NCI-H2081 (cell line): ENCODE measurements around the gene MORF4L2.

Source experiments
- DNase-seq, 2 experiments: peaks; one replicate each; lab custom pipeline; 2025; lab: John Stamatoyannopoulos, UW

The MORF4L2 gene, protein sequence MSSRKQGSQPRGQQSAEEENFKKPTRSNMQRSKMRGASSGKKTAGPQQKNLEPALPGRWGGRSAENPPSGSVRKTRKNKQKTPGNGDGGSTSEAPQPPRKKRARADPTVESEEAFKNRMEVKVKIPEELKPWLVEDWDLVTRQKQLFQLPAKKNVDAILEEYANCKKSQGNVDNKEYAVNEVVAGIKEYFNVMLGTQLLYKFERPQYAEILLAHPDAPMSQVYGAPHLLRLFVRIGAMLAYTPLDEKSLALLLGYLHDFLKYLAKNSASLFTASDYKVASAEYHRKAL

DNA sequence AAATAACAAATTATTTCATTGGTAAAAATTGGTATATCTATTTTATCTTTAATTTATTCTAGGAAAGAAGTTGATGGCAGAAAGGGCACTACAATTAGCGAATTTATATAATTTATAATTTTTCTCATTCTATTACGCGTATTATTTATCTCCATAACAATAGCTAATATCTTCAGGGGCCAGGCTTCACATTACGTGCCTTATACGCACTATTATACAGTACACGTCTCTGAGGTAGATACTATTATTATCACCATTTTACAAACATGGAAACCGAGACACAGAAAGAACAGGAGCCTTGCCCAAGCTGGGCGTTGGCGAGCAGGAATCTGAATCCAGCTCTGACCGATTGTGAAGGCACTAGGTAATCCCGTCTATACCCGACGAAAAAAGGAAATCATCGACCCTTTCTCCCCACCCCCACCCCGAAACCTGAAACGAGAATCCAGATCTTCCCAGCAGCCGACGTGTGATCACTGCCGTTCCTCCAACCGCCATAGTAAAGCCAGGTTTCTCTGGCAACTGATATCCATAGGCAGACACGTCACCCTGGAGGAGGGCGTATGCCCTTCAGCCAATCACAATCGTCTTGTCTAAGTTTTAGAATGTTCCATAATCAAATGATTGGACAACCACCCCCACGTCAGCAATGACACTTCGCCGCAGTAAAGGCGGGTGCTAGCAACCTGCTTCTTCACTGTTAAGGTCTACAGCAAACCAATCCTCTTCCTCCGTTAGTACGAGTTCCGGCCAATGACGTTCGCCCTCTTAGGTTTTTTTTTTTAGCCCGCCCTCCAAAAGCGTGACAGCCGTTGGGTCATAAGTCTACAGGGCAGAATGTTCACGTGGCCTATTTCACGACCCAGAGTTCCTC is at the start of gene MORF4L2:
TSS of gene MORF4L2 (minus strand) at position 501 of the 874 bp plus-strand sequence. CDS start 9,672 bp downstream, outside the sequence.
- peak; percentile 98 to 100 for DNase-seq

DNA sequence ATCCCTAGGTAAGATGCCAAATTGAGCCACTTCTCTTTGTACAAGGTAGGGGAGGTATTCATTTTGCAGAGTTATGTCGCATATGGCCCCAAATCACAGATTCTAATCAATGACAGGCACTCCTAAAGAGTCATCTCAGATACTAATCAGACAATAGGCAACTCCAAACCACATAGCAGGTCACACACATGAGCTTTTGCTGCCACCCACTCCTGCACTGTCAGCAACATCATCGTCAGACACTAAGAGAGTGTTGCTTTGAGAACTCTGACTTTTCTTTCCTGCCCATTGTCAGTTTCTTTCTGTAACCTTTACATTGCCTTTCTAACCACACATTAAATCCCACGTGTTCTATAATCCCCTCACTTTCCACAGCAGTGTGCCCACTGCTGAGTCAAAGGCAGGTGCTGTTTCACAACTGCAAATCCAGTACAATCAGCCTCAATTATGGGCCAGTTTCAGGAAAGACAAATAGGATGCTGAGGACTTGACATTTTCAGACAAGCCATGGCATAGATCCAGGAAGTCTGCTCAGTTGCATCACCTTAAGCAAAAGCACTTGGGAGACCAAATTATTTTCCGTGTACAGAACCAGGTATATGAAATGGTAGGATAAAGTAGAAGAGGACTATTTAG is 47.7 kb upstream of the MORF4L2 start:
- DNase-seq, result peak; percentile 64 to 91

DNA sequence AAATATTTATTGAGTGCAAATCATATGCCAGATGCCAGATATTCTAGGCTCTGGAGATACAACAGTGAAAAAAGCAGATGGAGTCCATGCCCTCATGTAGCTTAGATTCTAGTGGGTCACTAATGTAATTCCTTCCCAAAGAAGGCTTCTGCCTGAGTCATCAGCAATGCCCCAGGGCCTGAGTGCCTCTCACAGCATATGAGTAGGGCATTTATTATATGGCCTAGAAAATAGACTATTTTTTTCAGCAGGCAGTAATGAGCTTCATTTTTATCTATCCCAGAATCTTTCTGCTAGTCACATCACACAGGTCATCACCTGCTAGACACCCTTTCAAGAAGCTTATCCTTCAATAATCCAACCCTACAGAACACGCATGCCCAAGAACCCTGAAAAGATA is 46.5 kb upstream of the MORF4L2 start:
- DNase-seq, result no peak

DNA sequence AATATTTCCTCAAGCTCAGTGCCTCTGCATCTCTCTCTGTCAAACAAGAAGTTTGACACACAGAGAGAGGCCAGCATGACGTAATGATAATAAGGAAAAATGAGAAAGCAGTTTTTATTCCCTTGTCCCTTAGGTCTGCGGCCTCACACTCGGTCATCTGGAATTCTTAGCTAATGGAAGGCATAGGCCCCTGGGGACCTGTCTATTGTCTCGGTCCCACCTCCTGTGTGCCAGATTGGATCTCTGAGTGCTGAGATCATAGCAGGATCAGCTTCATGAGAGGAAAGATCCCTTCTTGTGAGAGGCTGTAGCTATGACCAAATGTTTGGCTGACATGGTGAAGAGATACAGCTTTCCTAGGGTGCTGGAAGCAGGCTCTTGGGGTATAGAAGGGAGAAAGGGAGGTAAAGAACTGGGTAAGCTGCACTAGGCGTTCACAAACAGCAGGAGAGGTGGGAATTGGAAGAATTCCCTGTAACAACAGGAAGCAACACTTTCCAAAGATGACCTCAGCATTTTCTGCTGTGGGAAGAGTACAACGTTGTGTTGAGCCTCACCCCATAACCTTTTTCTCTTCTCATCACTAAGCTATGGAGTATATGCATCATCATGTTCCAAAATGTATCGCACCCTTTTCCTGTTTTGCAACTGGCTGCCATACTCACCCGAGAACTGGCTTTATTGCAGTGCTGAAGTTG is 44.4 kb upstream of the MORF4L2 start:
- DNase-seq, result peak in 1 of 2 experiments; percentile 54

DNA sequence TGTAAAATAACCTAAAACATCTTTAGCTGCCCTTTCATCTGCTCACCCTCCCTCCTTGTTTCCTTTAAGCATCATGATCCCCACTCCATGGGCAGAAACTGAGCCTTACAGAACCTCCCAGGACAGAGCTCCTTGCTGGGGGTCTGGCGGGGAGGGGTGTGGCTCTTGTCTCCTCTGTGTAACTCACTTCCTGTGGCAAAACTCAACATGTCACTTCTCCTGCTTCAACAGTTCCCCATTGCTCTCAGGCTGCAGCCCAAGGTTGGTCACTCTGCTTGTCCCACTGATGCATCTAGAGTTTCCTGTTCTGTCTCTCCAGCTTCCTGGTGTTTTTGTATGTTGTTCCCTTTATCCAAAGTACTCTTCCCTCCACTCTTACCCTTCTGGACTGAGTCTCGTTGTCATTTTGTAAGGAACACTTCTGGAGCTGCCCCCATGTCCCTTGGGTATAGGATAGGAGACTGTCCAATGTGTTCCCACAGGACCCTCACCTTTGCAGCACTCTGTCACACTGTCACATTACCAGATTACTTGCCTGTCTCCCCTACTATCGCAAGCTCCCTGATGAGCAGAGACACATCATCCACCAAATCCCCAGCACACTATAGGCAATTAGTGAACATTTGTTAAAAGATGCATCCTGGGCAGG is 43.8 kb upstream of the MORF4L2 start:
- no peak for DNase-seq

DNA sequence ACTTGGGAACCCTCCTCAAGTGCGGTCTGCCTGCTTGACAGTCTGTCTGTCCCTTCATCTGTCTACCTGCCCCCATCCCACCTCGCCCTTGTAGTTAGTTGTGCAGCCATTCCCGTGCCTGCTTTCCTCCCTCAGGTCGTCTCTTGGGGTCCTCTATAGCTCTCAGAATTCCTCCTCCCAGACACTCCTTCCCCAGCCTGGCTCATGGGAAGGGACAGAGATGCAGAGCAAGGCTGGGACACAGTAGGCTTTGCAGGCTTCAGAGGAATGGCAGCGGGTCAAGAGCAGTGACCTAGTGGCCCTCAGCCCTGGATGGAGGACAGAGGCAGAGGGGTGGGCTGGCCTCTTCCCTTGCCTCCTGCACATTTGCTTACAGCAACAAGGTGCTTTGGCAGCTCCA is 42.5 kb upstream of the MORF4L2 start:
- DNase-seq, result no peak

DNA sequence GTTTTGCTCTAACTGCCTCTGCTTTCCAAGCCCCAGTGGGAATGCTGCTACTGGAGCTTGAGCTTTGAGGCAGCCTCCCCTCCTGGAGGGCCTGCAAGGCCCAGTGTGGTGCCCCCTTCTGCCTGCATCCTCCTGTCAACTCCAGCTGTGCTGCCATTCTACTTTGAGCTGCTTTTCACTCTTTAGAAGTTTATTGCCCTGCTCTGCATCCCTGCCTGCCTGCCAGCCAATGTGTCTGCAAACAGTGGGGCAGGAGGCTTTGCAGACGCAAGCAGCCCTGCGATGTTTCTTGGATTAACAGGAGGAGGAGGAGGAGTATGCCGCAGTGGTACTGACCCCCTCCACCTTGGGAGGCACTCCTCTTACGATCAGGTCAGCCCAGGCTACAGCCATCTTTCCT is 40.6 kb upstream of the MORF4L2 start:
- no peak for DNase-seq

DNA sequence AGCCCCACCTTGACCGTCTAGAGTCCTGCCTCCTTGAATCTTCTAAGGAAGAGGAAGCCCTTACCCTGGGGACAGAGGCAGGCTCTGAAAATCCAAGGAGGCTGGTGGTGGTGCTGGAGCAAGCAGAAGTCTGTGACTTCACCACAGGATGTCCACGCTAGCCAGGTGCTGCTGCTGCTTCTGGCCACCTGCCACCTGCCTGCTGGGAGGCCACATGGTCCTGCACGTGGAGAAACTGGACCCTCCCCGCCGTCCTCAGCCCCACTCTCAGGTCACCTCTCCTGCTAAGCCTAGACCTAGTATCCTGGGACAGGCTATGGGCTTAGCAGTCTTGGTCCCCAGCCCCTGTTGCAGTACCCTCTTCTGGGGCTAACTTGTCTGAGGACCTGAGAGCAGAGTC is 40.0 kb upstream of the MORF4L2 start:
- DNase-seq, result peak; percentile 51 to 73

DNA sequence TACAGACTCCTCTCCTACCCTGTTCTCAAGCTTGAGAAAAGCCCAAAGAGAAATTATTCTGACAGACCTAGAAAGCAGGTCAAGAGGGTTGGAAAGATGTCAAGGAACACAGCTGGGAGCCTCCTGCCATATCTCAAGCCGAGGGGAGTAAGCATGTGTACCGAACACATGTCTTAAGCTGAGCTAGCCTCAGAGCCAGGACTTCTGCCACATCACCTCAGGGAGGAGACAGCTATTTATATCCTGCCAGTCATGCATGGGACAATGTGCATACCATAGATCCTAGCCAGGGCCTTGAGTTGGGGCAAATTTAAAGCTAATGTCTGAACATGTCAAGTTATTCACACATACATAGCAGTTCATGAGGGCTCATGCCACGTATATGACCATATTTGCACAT is 36.0 kb upstream of the MORF4L2 start:
- no peak for DNase-seq

DNA sequence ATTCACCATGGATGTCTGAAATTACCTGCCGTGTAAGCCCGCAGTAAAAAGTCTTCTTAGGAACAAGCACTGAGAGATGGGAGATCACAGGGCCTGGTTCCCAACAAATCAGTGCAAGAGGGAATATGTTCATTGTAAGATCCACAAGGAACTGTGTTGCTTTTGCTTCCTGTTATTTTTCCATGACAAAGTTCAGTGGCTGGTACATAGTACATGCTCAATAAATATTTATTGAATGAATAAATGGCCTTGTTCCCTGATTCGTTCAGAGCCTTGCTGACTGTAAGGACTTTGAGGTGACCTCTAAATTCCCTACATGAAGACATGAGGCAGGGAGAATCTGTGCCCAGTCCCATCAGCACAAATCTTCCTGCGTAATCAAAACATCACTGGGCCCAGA is 31.6 kb upstream of the MORF4L2 start:
- DNase-seq, result no peak

DNA sequence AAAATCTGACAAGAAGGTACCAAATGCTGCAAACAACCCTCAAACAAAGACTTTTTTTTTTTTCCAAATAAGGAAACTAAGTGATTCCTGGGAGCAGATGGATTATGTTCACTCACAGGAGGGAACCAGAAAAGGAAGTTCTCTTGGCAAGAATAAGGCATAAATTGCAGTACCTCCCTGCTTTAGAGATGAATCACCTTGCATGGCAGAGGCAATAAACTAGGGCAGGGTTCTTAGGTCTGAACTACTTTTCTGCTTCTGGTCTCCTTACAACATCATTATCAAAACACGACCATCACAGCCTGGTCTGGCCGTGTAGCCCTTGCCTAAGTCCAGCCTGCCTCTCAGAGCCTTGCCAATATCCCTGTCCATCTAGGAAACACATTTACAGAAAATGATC is 30.5 kb upstream of the MORF4L2 start:
- peak in 1 of 2 experiments; percentile 77 for DNase-seq

DNA sequence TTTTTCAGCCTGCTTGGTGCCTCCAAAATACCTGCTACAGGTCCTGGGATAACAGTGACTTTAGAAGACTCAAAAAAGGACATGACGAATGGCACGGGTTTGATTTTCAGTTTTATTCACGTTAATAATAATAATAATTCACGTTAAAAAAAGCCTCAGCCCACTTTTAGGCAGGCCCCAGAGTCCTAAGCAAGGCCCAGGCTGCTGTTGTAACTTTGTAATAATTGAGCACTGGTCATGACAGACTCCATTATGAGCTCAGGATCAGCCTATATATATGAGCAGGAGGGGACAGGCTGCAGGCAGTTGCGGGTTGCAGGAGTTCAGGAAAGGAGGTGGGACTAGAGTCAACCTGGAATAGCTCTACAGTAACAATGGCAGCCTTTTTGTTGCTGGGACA is 24.1 kb upstream of the MORF4L2 start, which contains the start of gene TMEM31:
TSS of gene TMEM31 (plus strand) at position 301 of the 400 bp plus-strand sequence. CDS start 1,350 bp downstream, outside the sequence.
- DNase-seq, result no peak

DNA sequence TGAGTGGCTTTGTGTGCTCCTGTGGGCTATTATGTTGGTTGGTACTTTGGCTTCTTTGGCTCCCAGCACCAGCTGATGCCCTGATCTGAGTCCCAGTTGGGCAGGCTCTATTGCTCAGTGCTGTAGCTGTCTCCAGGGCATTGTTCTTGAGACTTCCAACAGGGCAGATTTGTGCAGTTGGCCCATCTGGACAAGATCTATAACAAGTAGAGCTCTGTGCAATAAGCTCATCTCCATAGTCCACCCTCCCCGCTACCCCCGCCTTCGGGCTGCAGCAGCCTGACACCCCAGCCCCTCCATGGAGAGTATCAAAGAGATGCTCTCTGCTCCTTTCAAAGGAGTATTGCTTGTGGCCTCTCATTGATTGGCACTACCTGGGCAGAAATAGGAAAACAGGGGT is 18.4 kb upstream of the MORF4L2 start:
- no peak for DNase-seq

DNA sequence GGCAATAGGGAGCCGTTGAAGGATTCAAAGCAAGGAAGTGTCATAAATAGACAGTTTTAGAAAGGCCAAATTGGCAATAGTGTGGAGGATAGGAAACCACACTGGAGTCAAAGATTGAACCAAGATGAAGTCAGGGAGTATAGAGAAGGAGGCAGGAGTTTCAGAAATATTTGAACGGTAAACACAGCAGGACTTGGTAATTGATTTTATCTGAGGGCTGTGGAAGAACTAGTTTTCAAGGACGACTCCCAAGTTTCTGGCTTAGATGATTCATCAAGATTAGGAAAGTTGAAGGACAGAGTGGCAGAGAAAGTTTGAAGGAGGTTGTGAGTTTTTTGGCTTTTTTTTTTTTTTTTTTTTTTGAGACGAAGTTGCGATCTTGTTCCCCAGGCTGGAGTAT is 12.7 kb upstream of the MORF4L2 start:
- no peak for DNase-seq

DNA sequence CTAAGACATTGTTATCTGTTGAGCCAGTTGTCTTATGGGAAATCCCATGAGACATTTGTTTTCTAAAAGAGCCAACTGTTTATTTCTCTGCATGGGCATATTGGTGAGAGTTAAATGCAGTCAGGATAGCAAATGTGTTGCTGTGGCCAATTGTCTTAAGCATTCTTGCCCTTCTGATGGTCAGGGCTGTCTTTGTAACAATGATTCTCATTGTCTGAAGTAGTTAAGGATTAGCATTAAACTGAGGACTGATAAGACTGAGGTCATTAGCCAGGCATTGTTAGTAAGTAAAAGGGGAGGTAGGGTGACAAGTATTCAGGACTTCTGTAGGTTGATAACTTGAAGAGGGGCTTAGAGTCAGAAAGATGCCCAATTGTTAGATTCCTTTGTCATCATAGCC is 11.2 kb upstream of the MORF4L2 start:
- DNase-seq, result no peak

DNA sequence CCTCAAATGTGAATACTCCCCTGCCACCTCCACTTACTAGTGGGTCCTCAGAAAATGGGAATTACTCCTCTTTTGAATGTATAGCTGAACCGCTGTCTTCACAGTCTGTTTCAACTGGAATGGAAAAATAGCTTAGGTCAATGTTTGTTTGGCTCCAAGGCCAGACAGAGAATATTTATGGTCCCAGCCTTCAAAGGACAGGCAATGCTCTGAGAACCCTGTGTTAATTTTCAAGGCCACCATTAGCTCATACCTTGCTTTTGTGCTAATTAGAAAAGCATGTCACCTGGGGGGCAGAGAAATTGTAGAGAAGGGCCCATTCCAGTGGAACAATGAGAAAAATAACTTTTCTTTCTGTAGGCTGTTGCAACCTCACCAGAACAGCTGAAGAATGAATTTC is 4.6 kb upstream of the MORF4L2 start:
- no peak for DNase-seq

DNA sequence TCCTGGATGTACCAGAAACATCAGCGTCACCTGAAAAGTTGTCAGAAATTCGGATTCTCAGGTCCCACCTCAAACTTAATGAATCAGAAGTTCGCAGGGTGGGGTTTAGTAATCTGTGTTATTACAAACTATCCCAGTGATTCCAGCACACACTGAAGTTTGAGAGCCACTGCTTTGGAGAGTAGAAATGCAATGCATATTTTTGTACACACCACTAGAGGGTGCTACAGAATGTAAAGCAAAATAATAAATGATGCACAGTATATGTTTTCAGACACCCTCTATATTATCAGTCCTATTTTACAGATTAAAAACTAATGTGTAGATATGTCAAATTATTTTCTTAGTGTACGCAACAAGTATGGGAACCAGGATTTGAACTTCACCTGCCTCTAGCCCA is 2.4 kb upstream of the MORF4L2 start:
- peak; percentile 48 to 70 for DNase-seq

DNA sequence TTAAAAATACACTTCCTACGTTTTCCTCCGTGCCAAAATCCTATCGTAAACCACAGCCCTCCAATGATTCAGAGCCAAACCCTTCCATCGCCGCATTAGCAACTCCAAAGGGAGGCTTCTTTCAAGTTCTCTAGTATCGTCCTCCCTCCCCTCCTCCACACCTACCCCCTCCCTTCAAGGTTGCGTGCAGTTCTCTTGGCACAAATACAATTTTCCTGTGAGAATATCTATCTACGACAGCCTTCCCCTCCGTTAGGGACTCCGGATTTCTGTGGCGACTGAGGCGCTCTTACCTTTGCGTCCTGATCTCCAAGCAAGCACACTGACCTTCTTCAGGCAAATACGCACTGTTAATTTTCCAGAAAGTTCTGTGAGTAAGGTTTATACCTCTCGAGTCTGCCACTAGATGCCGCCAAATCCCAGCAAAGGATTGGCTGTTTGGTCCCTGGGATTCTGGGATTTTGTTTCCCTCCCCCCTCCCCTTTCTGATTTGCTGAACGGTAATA is 1.2 kb upstream of the MORF4L2 start:
- DNase-seq, result peak; percentile 87 to 91

DNA sequence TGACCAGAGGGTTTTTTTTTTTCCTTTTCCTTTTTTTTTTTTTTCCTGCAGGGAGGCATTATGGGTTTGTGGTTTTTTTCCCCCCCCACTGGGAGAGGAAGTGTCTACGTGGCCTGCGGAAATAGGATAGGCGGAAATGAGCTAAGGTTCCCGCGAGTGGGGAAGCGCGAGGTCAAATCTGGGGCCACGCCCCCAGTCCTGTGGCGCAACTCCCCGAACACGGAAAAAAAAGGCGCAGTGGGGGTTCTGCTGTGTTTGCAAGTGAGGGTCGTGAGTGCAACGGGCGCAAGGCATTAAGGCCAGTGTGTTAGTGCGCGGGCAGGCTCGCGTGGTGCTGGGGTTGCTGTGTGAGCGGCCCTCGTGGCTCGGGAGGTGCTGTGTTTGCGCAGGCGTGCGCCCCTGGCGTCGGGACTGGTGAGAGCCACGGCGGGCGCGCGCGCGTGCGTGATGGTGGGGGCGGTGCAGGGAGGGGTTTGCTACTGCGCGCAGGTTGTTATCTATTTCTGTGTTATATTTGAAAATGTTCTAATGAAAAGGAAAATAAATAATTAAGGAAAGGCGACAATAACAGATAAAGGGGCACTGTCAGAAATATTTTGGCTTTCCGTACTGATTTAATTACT is 685 bp upstream of the MORF4L2 start:
- peak; percentile 84 to 92 for DNase-seq

DNA sequence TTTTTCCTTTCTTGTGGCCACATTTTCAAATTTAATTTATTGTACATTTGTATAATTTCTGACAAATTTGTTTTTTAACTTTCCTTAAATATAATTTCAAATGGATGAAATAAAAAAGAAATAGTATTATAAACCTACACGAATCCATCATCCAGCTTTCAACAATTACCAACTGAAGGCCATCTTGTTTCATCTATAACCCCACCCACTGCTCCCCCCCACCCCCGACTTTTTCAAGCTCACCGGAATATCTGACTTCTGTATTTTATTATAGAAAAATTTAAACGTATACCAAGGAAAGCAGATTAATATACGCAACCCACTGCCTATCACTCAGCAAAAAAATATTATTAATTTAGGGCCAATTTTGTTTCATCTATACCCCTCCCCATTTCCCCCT is 1.1 kb downstream of the MORF4L2 start:
- DNase-seq, result peak in 1 of 2 experiments; percentile 19

DNA sequence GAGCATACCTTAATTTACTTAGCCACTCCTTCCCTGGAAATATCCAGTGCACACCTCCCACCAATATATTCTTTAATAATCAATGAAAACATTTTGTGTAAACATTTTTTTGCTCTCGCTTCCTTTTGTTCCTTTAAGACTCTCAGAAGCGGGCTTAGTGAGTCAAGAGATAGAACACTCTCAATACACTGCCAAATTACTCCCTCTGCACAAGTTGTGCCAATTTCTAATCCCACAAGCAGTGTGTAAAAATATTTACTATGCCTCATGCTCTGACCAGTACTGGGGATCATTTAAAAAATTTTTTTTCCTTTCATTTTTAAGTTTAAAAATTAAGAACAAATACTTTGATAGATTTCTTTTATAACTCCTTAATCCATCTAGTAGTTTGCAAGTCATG is 5.1 kb downstream of the MORF4L2 start:
- DNase-seq, result no peak
